SK-N-SH (cell line): ENCODE results near the gene CPAMD8. TPM values are rescaled to one million over a fixed set of nuclear protein-coding genes. Genes with fewer than 3 reads are reported as not detected.

Experiments used
- CTCF ChIA-PET: fragments of 300-600, 350-600 bp; formaldehyde crosslinking; extraction: SDS; loops from one replicate; lab custom pipeline; 2021; lab: Yijun Ruan, JAX
- POLR2A ChIA-PET: fragments of 350-600 bp; sonication (Branson Sonifier 250); formaldehyde crosslinking; extraction: SDS; loops from one replicate; lab custom pipeline; 2020; ENCODE audit warnings: antibody characterized with exemption, inconsistent platforms; lab: Yijun Ruan, JAX
- DNase-seq: peaks from one replicate; pipeline ENCODE4 v3.0.0; 2012
- H2AFZ ChIP-seq: fragments of 200-600 bp; sonication (generic); 2 replicates; pipeline ENCODE4 v1.8.1; 2016; ENCODE audit warnings: antibody characterized with exemption, mild to moderate bottlenecking, low read depth
- H3F3A ChIP-seq: fragments of 200-600 bp; sonication (generic); replicated peaks from 2 replicates; pipeline ENCODE3; 2016; ENCODE audit warnings: antibody characterized with exemption, mild to moderate bottlenecking; ENCODE audit not compliant: insufficient read depth
- H3K27ac ChIP-seq, 2 experiments: fragments of 200-500 bp in 1 of 2; fragments of 200-600 bp in 1 of 2; sonication (Bioruptor generic) in 1 of 2; sonication (generic), shearing (Covaris generic) in 1 of 2; 2 replicates each; pipeline versions ENCODE4 v1.5.1 to v1.6.1; 2014 to 2016; ENCODE audit warnings: low read depth in 2 of 2, inconsistent platforms in 1 of 2, low read length in 1 of 2, mild to moderate bottlenecking in 1 of 2, mixed read lengths in 1 of 2
- H3K27me3 ChIP-seq: fragments of 200-600 bp; sonication (generic), shearing (Covaris generic); 2 replicates; pipeline ENCODE4 v1.6.1; 2016; ENCODE audit warnings: mixed run types; ENCODE audit not compliant: insufficient read depth
- H3K36me3 ChIP-seq, 2 experiments: fragments of 200-500 bp in 1 of 2; fragments of 200-600 bp in 1 of 2; sonication (Bioruptor generic) in 1 of 2; sonication (generic) in 1 of 2; replicated peaks in 1 of 2; 2 replicates each; pipeline versions ENCODE3 to v1.5.1; 2014 to 2016; ENCODE audit warnings: low read length in 1 of 2, mild to moderate bottlenecking in 1 of 2; ENCODE audit not compliant: insufficient read depth in 2 of 2, control insufficient read depth in 1 of 2
- H3K4me1 ChIP-seq, 2 experiments: fragments of 200-500 bp in 1 of 2; fragments of 200-600 bp in 1 of 2; sonication (Bioruptor generic) in 1 of 2; sonication (generic), shearing (Covaris generic) in 1 of 2; 2 replicates each; pipeline versions ENCODE4 v1.5.1 to v1.6.1; 2014 to 2016; ENCODE audit warnings: low read depth in 1 of 2, low read length in 1 of 2, mixed run types in 1 of 2; ENCODE audit not compliant: insufficient read depth in 2 of 2, control insufficient read depth in 1 of 2
- H3K4me2 ChIP-seq: fragments of 200-600 bp; sonication (generic), shearing (Covaris generic); 2 replicates; pipeline ENCODE4 v1.6.1; 2017; ENCODE audit warnings: mixed run types
- H3K4me3 ChIP-seq, 2 experiments: fragments of 200-500 bp in 1 of 2; fragments of 200-600 bp in 1 of 2; sonication (Bioruptor generic) in 1 of 2; sonication (generic), shearing (Covaris generic) in 1 of 2; 2 replicates each; pipeline versions ENCODE4 v1.5.1 to v1.8.1; 2014 to 2016; ENCODE audit warnings: low read depth in 2 of 2, inconsistent platforms in 1 of 2, low read length in 1 of 2, mild to moderate bottlenecking in 1 of 2, mixed read lengths in 1 of 2, moderate library complexity in 1 of 2
- H3K79me2 ChIP-seq: fragments of 200-600 bp; sonication (generic); 2 replicates; pipeline ENCODE4 v1.8.1; 2017; ENCODE audit warnings: mild to moderate bottlenecking; ENCODE audit not compliant: insufficient read depth
- H3K9ac ChIP-seq: fragments of 200-600 bp; sonication (generic); 2 replicates; pipeline ENCODE4 v1.6.1; 2017; ENCODE audit warnings: mixed run types
- H3K9me2 ChIP-seq: fragments of 200-600 bp; sonication (generic); 2 replicates; pipeline ENCODE4 v1.6.1; 2017; ENCODE audit warnings: mixed run types
- H3K9me3 ChIP-seq: fragments of 200-600 bp; sonication (generic); 2 replicates; pipeline ENCODE4 v1.6.1; 2017; ENCODE audit warnings: mixed run types, mild to moderate bottlenecking, moderate library complexity
- H4K20me1 ChIP-seq: fragments of 200-600 bp; sonication (generic); 2 replicates; pipeline ENCODE4 v1.6.1; 2017; ENCODE audit warnings: mild to moderate bottlenecking, mixed run types; ENCODE audit not compliant: insufficient read depth
- CHD2 ChIP-seq: fragments of 150-350 bp; IDR thresholded peaks from 2 replicates; pipeline ENCODE4 v1.6.1; 2018; ENCODE audit warnings: low read length; ENCODE audit not compliant: partially characterized antibody
- ELF1 ChIP-seq: IDR thresholded peaks from 2 replicates; pipeline ENCODE4 v1.4.0; 2012
- EP300 ChIP-seq, 2 experiments: IDR thresholded peaks; 2 replicates each; pipeline versions ENCODE4 v1.4.0 to v1.6.1; 2012; ENCODE audit warnings: borderline replicate concordance in 1 of 2, low read depth in 1 of 2, low read length in 1 of 2
- EZH2phosphoT487 ChIP-seq: fragments of 200-600 bp; sonication (generic); IDR thresholded peaks from 2 replicates; pipeline ENCODE4 v1.6.1; 2017; ENCODE audit warnings: low read depth, mixed run types, mild to moderate bottlenecking, antibody characterized with exemption, moderate library complexity, borderline replicate concordance
- FOSL2 ChIP-seq: IDR thresholded peaks from 2 replicates; pipeline ENCODE4 v1.4.0; 2012; ENCODE audit warnings: low read depth, mild to moderate bottlenecking, moderate library complexity, borderline replicate concordance
- FOXJ3 ChIP-seq: sonication (generic); formaldehyde crosslinking; IDR thresholded peaks from 2 replicates; pipeline ENCODE4 v1.5.1; 2020; ENCODE audit warnings: mild to moderate bottlenecking, missing genetic modification reagents
- FOXM1 ChIP-seq: IDR thresholded peaks from 2 replicates; pipeline ENCODE4 v1.4.0; 2012; ENCODE audit warnings: low read depth, mild to moderate bottlenecking
- JUND ChIP-seq: IDR thresholded peaks from 2 replicates; pipeline ENCODE4 v1.4.0; 2012
- MXI1 ChIP-seq: IDR thresholded peaks from 2 replicates; pipeline ENCODE4 v1.6.1; 2012; ENCODE audit warnings: mild to moderate bottlenecking, low read depth, low read length, improper control_type of control experiment
- NFIC ChIP-seq: IDR thresholded peaks from 2 replicates; pipeline ENCODE4 v1.4.0; 2012; ENCODE audit warnings: borderline replicate concordance
- NRF1 ChIP-seq: IDR thresholded peaks from 2 replicates; pipeline ENCODE4 v1.6.1; 2012; ENCODE audit warnings: low read depth, mild to moderate bottlenecking, low read length
- RAD21 ChIP-seq: IDR thresholded peaks from 2 replicates; pipeline ENCODE4 v1.6.1; 2012; ENCODE audit warnings: mild to moderate bottlenecking, low read length
- RCOR1 ChIP-seq: fragments of 150-350 bp; IDR thresholded peaks from 2 replicates; pipeline ENCODE4 v1.6.1; 2017; ENCODE audit warnings: antibody characterized with exemption, low read length
- RXRA ChIP-seq: IDR thresholded peaks from 2 replicates; pipeline ENCODE4 v1.4.0; 2012; ENCODE audit warnings: low read depth, mild to moderate bottlenecking, borderline replicate concordance
- SMC3 ChIP-seq: IDR thresholded peaks from 2 replicates; pipeline ENCODE4 v1.6.1; 2012; ENCODE audit warnings: low read depth, low read length, improper control_type of control experiment
- TCF12 ChIP-seq: IDR thresholded peaks from 2 replicates; pipeline ENCODE4 v1.4.0; 2012
- YY1 ChIP-seq: IDR thresholded peaks from 2 replicates; pipeline ENCODE4 v1.4.0; 2012; ENCODE audit warnings: low read depth, mild to moderate bottlenecking
- WGBS: methylation state at CpG from one replicate; pipeline ENCODE4 v1.1.6; 2017; ENCODE audit warnings: low lambda C conversion rate; 5-methylcytosine and 5-hydroxymethylcytosine counted together
- polyA plus RNA-seq, 3 experiments: library from polyadenylated mRNA; depleted of rRNA; stranded (reverse); fragments of >200 nt; gene quantifications; 2 replicates each; pipeline ENCODE4 v1.2.3, GENCODE V29; 2012
- TF ChIP-seq, protein P1 (sequence below): fragments of 200-600 bp; sonication (generic); IDR thresholded peaks from 2 replicates; pipeline ENCODE4 v1.6.1; 2017; ENCODE audit warnings: antibody characterized with exemption, mild to moderate bottlenecking, moderate library complexity
- TF ChIP-seq, protein P2 (sequence below): fragments of 150-350 bp; IDR thresholded peaks from 2 replicates; pipeline ENCODE4 v1.6.1; 2016; ENCODE audit warnings: mild to moderate bottlenecking, low read depth, low read length
- TF ChIP-seq, protein P3 (sequence below): IDR thresholded peaks from 2 replicates; pipeline ENCODE4 v1.4.0; 2012; ENCODE audit warnings: low read depth
- TF ChIP-seq, protein P4 (sequence below): IDR thresholded peaks from 2 replicates; pipeline ENCODE4 v1.4.0; 2012; ENCODE audit warnings: low read depth, borderline replicate concordance

The CPAMD8 gene
- polyA plus RNA-seq, 1 of the 3 experiments (the other 2 are of a cell fraction), result 1.2 TPM

DNA sequence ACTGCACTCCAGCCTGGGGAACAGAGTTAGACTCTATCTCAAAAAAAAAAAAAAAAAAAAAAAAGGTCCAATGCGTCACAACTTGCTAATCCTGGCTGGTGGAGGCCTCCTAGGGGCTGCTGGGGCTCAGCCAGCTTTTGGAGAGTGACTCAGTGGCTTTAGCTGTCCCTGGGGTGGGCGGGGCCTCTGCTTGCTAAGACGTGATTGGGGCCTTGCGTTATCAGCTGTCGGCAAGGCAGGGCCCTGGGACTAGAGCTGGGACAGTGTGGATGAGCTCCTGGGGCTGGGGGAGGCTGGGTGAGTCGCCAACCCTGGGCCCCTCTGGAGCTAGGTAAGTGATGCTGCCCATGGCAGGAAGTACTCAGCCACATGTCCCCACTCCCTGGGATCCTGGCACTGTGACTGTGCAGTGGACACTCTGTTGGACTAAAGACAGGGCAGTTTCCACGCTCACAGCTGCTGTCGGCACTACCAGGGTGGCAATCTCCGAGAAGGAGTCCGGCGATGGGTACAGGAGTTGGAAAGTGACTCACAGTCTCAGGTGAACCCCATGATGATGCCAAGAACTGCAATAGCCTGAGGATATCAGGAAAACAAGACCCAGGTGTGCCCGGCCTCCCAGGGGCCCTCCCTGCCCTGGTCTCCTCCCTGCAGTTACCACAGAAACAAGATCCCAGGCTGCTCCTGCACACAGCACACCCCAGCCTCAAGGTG, 105.6 kb downstream of the CPAMD8 start:
- POLR2A ChIA-PET, result no interaction called here

DNA sequence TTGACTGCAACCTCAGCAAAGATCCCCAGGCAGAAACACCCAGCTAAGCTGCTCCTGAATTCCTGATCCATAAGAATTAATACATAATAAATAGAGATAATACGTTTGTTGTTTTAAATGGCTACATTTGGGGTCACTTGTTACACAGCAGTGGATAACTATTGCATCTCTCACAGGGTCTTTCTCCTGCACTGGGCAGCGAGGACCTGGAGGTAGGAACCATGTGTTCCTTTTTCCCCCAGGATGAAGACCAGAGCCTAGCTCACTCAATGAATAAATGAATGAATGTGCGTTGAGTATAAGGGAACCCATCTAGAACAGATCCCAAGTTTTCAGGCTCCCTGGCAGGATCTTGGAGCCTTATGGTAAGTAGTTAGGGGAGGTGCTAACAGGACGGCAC, 107.1 kb downstream of the CPAMD8 start:
- Histone ChIP-seq H3K79me2 (no peaks in the 10 kb centered on the region), H3K27ac (no peak overlapping the region), H3K9me3 (no peaks in the 10 kb centered on the region), H3K4me2 (no peak overlapping the region), H3K4me1 (no peaks in the 10 kb centered on the region), H3K9me2 (no peaks in the 10 kb centered on the region), H3F3A (no peaks in the 10 kb centered on the region), H3K9ac (no peak overlapping the region), H2AFZ (no peak overlapping the region), H4K20me1 (no peaks in the 10 kb centered on the region), H3K36me3 (no peaks in the 10 kb centered on the region), H3K27me3 (peaks cover 39% of the 10 kb centered on the region), H3K4me3 (no peak overlapping the region)
- no peak for DNase-seq
- ChIA-PET CTCF (no interaction called here), POLR2A (no interaction called here)
- TF ChIP-seq MXI1 (no peak), RCOR1 (no peak), FOXM1 (no peak), RAD21 (no peak), EP300 (IDR thresholded peaks at IDR 0.05; ENCODE audit: borderline replicate concordance in 1 of 2, low read depth in 1 of 2, low read length in 1 of 2) (no peak), EZH2phosphoT487 (no peak), FOXJ3 (CRISPR knock-in tag) (no peak), SMC3 (no peak), ELF1 (no peak), TCF12 (no peak), FOSL2 (no peak), RXRA (no peak), JUND (no peak), NRF1 (no peak), CHD2 (no peak), NFIC (no peak)
- TF ChIP-seq, protein P1, sequence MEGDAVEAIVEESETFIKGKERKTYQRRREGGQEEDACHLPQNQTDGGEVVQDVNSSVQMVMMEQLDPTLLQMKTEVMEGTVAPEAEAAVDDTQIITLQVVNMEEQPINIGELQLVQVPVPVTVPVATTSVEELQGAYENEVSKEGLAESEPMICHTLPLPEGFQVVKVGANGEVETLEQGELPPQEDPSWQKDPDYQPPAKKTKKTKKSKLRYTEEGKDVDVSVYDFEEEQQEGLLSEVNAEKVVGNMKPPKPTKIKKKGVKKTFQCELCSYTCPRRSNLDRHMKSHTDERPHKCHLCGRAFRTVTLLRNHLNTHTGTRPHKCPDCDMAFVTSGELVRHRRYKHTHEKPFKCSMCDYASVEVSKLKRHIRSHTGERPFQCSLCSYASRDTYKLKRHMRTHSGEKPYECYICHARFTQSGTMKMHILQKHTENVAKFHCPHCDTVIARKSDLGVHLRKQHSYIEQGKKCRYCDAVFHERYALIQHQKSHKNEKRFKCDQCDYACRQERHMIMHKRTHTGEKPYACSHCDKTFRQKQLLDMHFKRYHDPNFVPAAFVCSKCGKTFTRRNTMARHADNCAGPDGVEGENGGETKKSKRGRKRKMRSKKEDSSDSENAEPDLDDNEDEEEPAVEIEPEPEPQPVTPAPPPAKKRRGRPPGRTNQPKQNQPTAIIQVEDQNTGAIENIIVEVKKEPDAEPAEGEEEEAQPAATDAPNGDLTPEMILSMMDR, result no peak
- TF ChIP-seq, protein P2, sequence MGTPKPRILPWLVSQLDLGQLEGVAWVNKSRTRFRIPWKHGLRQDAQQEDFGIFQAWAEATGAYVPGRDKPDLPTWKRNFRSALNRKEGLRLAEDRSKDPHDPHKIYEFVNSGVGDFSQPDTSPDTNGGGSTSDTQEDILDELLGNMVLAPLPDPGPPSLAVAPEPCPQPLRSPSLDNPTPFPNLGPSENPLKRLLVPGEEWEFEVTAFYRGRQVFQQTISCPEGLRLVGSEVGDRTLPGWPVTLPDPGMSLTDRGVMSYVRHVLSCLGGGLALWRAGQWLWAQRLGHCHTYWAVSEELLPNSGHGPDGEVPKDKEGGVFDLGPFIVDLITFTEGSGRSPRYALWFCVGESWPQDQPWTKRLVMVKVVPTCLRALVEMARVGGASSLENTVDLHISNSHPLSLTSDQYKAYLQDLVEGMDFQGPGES, result no peak
- TF ChIP-seq, protein P3, sequence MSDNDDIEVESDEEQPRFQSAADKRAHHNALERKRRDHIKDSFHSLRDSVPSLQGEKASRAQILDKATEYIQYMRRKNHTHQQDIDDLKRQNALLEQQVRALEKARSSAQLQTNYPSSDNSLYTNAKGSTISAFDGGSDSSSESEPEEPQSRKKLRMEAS, result no peak
- TF ChIP-seq, protein P4, sequence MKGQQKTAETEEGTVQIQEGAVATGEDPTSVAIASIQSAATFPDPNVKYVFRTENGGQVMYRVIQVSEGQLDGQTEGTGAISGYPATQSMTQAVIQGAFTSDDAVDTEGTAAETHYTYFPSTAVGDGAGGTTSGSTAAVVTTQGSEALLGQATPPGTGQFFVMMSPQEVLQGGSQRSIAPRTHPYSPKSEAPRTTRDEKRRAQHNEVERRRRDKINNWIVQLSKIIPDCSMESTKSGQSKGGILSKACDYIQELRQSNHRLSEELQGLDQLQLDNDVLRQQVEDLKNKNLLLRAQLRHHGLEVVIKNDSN, result no peak
- 4% methylated on average over 4 of the region's 4 CpGs for WGBS

More for the DNA sequence above, 105.6 kb downstream of the CPAMD8 start:
- no peak overlapping the region for H2AFZ ChIP-seq
- DNase-seq, result no peak
- no peaks in the 10 kb centered on the region for H3K4me1 ChIP-seq
- no peaks in the 10 kb centered on the region for H3K9me2 ChIP-seq
- peaks cover 36% of the 10 kb centered on the region for H3K27me3 ChIP-seq
- H3F3A ChIP-seq, result no peaks in the 10 kb centered on the region
- H3K9me3 ChIP-seq, result no peaks in the 10 kb centered on the region
- no peak overlapping the region for H3K27ac ChIP-seq
- H4K20me1 ChIP-seq, result no peaks in the 10 kb centered on the region
- no peaks in the 10 kb centered on the region for H3K79me2 ChIP-seq
- no peak overlapping the region for H3K4me2 ChIP-seq
- H3K4me3 ChIP-seq, result no peak overlapping the region
- CTCF ChIA-PET, result interaction anchor here (0.8 to 1.1 kb wide), 2 partner anchors 11 to 26 kb away, joined by 3 read pairs; no protein-coding TSS in a partner anchor
- H3K36me3 ChIP-seq, result no peaks in the 10 kb centered on the region
- H3K9ac ChIP-seq, result no peak overlapping the region
- TF ChIP-seq FOSL2 (peak; percentile 33; the same call in 1 of the 2 replicates), CHD2 (no peak), YY1 (no peak), RAD21 (no peak), NFIC (peak; percentile 27; the same call in 1 of the 2 replicates)
- 34% methylated on average over 6 of the region's 12 CpGs for WGBS
